Measurements from ENCODE around the gene ITPR2. TPM values are rescaled to one million over a fixed set of nuclear protein-coding genes. Genes with fewer than 3 reads are reported as not detected.
"Not testable (repeated sequence)": the region's sequence is repeated elsewhere in the genome, so short reads cannot be mapped to it uniquely, and the experiment has no call there.

Gene ITPR2
- total RNA-seq, 1 donor from 2014 or later, result 77.9 TPM

DNA sequence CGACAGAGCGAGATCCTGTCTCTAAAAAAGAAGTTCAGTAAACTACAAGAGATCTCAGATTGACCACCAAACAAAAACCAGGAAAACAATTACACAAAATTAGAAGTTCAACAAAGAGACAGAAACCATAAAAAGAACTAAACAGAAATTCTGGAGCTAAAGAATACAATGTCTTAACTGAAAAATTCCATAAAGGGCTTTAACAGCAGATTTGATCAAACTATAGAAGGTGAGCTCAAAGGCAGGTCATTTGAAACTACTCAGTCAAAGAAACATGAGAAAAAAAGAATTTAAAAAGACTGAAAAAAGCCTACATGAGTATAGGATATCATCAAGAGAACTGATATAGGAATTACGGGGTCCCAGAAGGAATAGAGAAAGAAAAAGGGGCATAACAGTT, 71.2 kb downstream of the ITPR2 start:
- TF ChIP-seq, protein P1, sequence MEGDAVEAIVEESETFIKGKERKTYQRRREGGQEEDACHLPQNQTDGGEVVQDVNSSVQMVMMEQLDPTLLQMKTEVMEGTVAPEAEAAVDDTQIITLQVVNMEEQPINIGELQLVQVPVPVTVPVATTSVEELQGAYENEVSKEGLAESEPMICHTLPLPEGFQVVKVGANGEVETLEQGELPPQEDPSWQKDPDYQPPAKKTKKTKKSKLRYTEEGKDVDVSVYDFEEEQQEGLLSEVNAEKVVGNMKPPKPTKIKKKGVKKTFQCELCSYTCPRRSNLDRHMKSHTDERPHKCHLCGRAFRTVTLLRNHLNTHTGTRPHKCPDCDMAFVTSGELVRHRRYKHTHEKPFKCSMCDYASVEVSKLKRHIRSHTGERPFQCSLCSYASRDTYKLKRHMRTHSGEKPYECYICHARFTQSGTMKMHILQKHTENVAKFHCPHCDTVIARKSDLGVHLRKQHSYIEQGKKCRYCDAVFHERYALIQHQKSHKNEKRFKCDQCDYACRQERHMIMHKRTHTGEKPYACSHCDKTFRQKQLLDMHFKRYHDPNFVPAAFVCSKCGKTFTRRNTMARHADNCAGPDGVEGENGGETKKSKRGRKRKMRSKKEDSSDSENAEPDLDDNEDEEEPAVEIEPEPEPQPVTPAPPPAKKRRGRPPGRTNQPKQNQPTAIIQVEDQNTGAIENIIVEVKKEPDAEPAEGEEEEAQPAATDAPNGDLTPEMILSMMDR (IDR thresholded peaks at IDR 0.05; ENCODE audit: partially characterized antibody, unreplicated experiment), result no peak
- H3K27ac Mint-ChIP-seq (ENCODE audit: unreplicated experiment), result no peak overlapping the region
- H3K4me1 Mint-ChIP-seq (ENCODE audit: low read depth, unreplicated experiment), result no peaks in the 10 kb centered on the region
- H3K27me3 Mint-ChIP-seq (ENCODE audit: unreplicated experiment), result peaks cover 1% of the 10 kb centered on the region
- no peak overlapping the region for H3K4me3 Mint-ChIP-seq (ENCODE audit: unreplicated experiment)
- peaks cover 24% of the 10 kb centered on the region for H3K36me3 Mint-ChIP-seq (ENCODE audit: unreplicated experiment)
- H3K9me3 Mint-ChIP-seq (ENCODE audit: unreplicated experiment), result peaks cover 12% of the 10 kb centered on the region
- no peak for DNase-seq

- H3K4me1 Mint-ChIP-seq (ENCODE audit: low read depth, unreplicated experiment), result no peaks in the 10 kb centered on the region
- H3K9me3 Mint-ChIP-seq (ENCODE audit: unreplicated experiment), result peaks cover 12% of the 10 kb centered on the region
- peaks cover 29% of the 10 kb centered on the region for H3K36me3 Mint-ChIP-seq (ENCODE audit: unreplicated experiment)
- DNase-seq, result no peak
- peaks cover 1% of the 10 kb centered on the region for H3K27me3 Mint-ChIP-seq (ENCODE audit: unreplicated experiment)
- TF ChIP-seq, protein P1 (IDR thresholded peaks at IDR 0.05; ENCODE audit: partially characterized antibody, unreplicated experiment), result no peak
- H3K4me3 Mint-ChIP-seq (ENCODE audit: unreplicated experiment), result no peak overlapping the region
- H3K27ac Mint-ChIP-seq (ENCODE audit: unreplicated experiment), result no peak overlapping the region
Measured at GRCh38 chr12:26760657-26761293, 72.2 kb downstream of the ITPR2 start.

- peaks cover 35% of the 10 kb centered on the region for H3K36me3 Mint-ChIP-seq (ENCODE audit: unreplicated experiment)
- not testable (repeated sequence) for DNase-seq; H3K27me3 Mint-ChIP-seq (ENCODE audit: unreplicated experiment)
Measured at GRCh38 chr12:26755362-26755761, 77.6 kb downstream of the ITPR2 start.

GRCh38 chr12:26754148-26754547, 78.8 kb downstream of the ITPR2 start:
- no peaks in the 10 kb centered on the region for H3K4me1 Mint-ChIP-seq (ENCODE audit: low read depth, unreplicated experiment)
- H3K4me3 Mint-ChIP-seq (ENCODE audit: unreplicated experiment), result no peak overlapping the region
- H3K27ac Mint-ChIP-seq (ENCODE audit: unreplicated experiment), result no peak overlapping the region
- DNase-seq, result no peak
- H3K36me3 Mint-ChIP-seq (ENCODE audit: unreplicated experiment), result peaks cover 36% of the 10 kb centered on the region
- peaks cover 2% of the 10 kb centered on the region for H3K9me3 Mint-ChIP-seq (ENCODE audit: unreplicated experiment)
- TF ChIP-seq, protein P1 (IDR thresholded peaks at IDR 0.05; ENCODE audit: partially characterized antibody, unreplicated experiment), result no peak
- H3K27me3 Mint-ChIP-seq (ENCODE audit: unreplicated experiment), result no peaks in the 10 kb centered on the region

More at GRCh38 chr12:26755362-26755761, 77.6 kb downstream of the ITPR2 start:
- not testable (repeated sequence) for H3K27ac Mint-ChIP-seq (ENCODE audit: unreplicated experiment); H3K4me3 Mint-ChIP-seq (ENCODE audit: unreplicated experiment); H3K4me1 Mint-ChIP-seq (ENCODE audit: low read depth, unreplicated experiment); H3K9me3 Mint-ChIP-seq (ENCODE audit: unreplicated experiment)

DNA sequence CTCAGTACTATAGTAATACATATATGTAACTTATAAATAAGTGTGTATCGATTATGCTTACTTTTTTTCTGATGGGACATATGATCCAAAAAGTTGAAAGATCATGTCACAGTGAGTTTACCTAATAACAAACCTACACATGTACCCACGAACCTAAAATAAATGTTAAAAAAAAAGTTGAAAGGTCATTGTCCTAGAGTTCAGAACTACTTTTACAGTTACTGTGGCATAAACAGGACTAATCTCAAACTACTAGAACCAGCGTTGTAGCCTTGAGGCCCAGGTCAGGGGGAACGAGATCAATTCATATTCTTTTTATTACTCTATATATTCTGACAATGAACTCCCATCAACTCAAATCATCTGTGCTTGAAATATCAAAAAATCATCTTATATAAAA, 81.8 kb downstream of the ITPR2 start:
- Mint-ChIP-seq H3K4me3 (ENCODE audit: unreplicated experiment) (no peak overlapping the region), H3K27ac (ENCODE audit: unreplicated experiment) (no peak overlapping the region), H3K36me3 (ENCODE audit: unreplicated experiment) (peaks cover 23% of the 10 kb centered on the region), H3K4me1 (ENCODE audit: low read depth, unreplicated experiment) (peaks cover 4% of the 10 kb centered on the region), H3K9me3 (ENCODE audit: unreplicated experiment) (peaks cover 2% of the 10 kb centered on the region), H3K27me3 (ENCODE audit: unreplicated experiment) (no peaks in the 10 kb centered on the region)
- TF ChIP-seq, protein P1 (IDR thresholded peaks at IDR 0.05; ENCODE audit: partially characterized antibody, unreplicated experiment), result no peak
- no peak for DNase-seq

All from glutamatergic neuron (in vitro differentiated cells).